HepG2 (cell line): ENCODE results near the gene HDGFL2. TPM values are rescaled to one million over a fixed set of nuclear protein-coding genes. Genes with fewer than 3 reads are reported as not detected.
A peak's percentile ranks its signal among the peaks of the same experiment; 100 is the strongest.

ENCODE experiments used
- AHR ChIP-seq: IDR thresholded peaks from 2 replicates; pipeline ENCODE4 v1.6.1; 2018; ENCODE audit warnings: missing genetic modification reagents, missing compliant biosample characterization
- CENPX ChIP-seq: sonication (generic); formaldehyde crosslinking; IDR thresholded peaks from 2 replicates; pipeline ENCODE4 v1.9.0; 2021; ENCODE audit warnings: mild to moderate bottlenecking, missing genetic modification reagents, moderate library complexity
- CSRNP1 ChIP-seq: sonication (generic); formaldehyde crosslinking; IDR thresholded peaks from 2 replicates; pipeline ENCODE4 v1.8.1; 2023; ENCODE audit warnings: mild to moderate bottlenecking, missing genetic modification reagents
- E2F2 ChIP-seq: sonication (generic); formaldehyde crosslinking; IDR thresholded peaks from 2 replicates; pipeline ENCODE4 v1.4.0; 2020; ENCODE audit warnings: missing genetic modification reagents, borderline replicate concordance
- EEA1 ChIP-seq: sonication (generic); formaldehyde crosslinking; IDR thresholded peaks from 2 replicates; pipeline ENCODE4 v1.5.1; 2020; ENCODE audit warnings: mild to moderate bottlenecking, missing genetic modification reagents, borderline replicate concordance
- GTF2F1 ChIP-seq: fragments of 150-350 bp; IDR thresholded peaks from 2 replicates; pipeline ENCODE4 v1.6.1; 2014; ENCODE audit warnings: low read length
- KAT2B ChIP-seq: fragments of 150-350 bp; IDR thresholded peaks from 2 replicates; pipeline ENCODE4 v1.6.1; 2014; ENCODE audit warnings: low read depth, low read length, borderline replicate concordance
- MAF1 ChIP-seq: sonication (generic); formaldehyde crosslinking; IDR thresholded peaks from 2 replicates; pipeline ENCODE4 v1.5.0; 2020; ENCODE audit warnings: missing genetic modification reagents, borderline replicate concordance
- NCOA1 ChIP-seq: sonication (generic); formaldehyde crosslinking; IDR thresholded peaks from 2 replicates; pipeline ENCODE4 v1.9.0; 2021; ENCODE audit warnings: missing genetic modification reagents
- NFRKB ChIP-seq: fragments of 450-650 bp; IDR thresholded peaks from 2 replicates; pipeline ENCODE4 v1.6.1; 2017
- NR3C1 ChIP-seq: sonication (generic); formaldehyde crosslinking; IDR thresholded peaks from 2 replicates; pipeline ENCODE4 v1.4.0; 2020; ENCODE audit warnings: missing genetic modification reagents
- RBM39 ChIP-seq: fragments of 200-400 bp; formaldehyde crosslinking; IDR thresholded peaks from one replicate; pipeline ENCODE4 v1.6.1; 2018; ENCODE audit warnings: antibody characterized with exemption, mild to moderate bottlenecking, low read depth, low read length; ENCODE audit not compliant: poor library complexity, severe bottlenecking
- SPEN ChIP-seq: sonication (generic); formaldehyde crosslinking; IDR thresholded peaks from 2 replicates; pipeline ENCODE4 v1.5.1; 2020; ENCODE audit warnings: low read depth, mild to moderate bottlenecking, missing genetic modification reagents
- TAF15 ChIP-seq: fragments of 200-400 bp; formaldehyde crosslinking; IDR thresholded peaks from one replicate; pipeline ENCODE4 v1.6.1; 2018; ENCODE audit warnings: mild to moderate bottlenecking, low read depth, low read length; ENCODE audit not compliant: poor library complexity, severe bottlenecking
- THAP11 ChIP-seq: IDR thresholded peaks from 2 replicates; pipeline ENCODE4 v1.6.1; 2016; ENCODE audit warnings: missing biosample characterization, missing genetic modification reagents
- XRCC5 ChIP-seq: fragments of 200-400 bp; formaldehyde crosslinking; optimal IDR thresholded peaks from 2 replicates; pipeline ENCODE3; 2017; ENCODE audit warnings: mild to moderate bottlenecking, low read length
- ZBTB37 ChIP-seq: sonication (generic); formaldehyde crosslinking; IDR thresholded peaks from 2 replicates; pipeline ENCODE4 v1.4.0; 2020; ENCODE audit warnings: mild to moderate bottlenecking, missing genetic modification reagents
- ZBTB43 ChIP-seq: sonication (generic); formaldehyde crosslinking; conservative IDR thresholded peaks from 2 replicates; pipeline ENCODE4 v1.4.0; 2020; ENCODE audit warnings: missing genetic modification reagents
- ZFAT ChIP-seq: sonication (generic); formaldehyde crosslinking; conservative IDR thresholded peaks from 2 replicates; pipeline ENCODE4 v1.8.1; 2023; ENCODE audit warnings: missing genetic modification reagents, inconsistent platforms
- ZFX ChIP-seq: sonication (generic); formaldehyde crosslinking; IDR thresholded peaks from 2 replicates; pipeline ENCODE4 v1.4.0; 2020; ENCODE audit warnings: mild to moderate bottlenecking, low read depth, missing genetic modification reagents, moderate library complexity
- ZNF225 ChIP-seq: sonication (generic); formaldehyde crosslinking; IDR thresholded peaks from 2 replicates; pipeline ENCODE4 v1.4.0; 2020; ENCODE audit warnings: mild to moderate bottlenecking, missing genetic modification reagents
- ZNF256 ChIP-seq: sonication (generic); formaldehyde crosslinking; conservative IDR thresholded peaks from 2 replicates; pipeline ENCODE4 v1.4.0; 2020; ENCODE audit warnings: missing genetic modification reagents
- ZNF451 ChIP-seq: sonication (generic); formaldehyde crosslinking; IDR thresholded peaks from 2 replicates; pipeline ENCODE4 v1.5.0; 2020; ENCODE audit warnings: mild to moderate bottlenecking, missing genetic modification reagents
- ZNF543 ChIP-seq: sonication (generic); formaldehyde crosslinking; IDR thresholded peaks from 2 replicates; pipeline ENCODE4 v1.4.0; 2020; ENCODE audit warnings: mild to moderate bottlenecking, missing genetic modification reagents
- ZNF589 ChIP-seq: sonication (generic); formaldehyde crosslinking; conservative IDR thresholded peaks from 2 replicates; pipeline ENCODE4 v1.8.0; 2022; ENCODE audit warnings: mild to moderate bottlenecking, moderate library complexity, missing genetic modification reagents
- ZNF713 ChIP-seq: sonication (generic); formaldehyde crosslinking; IDR thresholded peaks from 2 replicates; pipeline ENCODE4 v1.4.0; 2020; ENCODE audit warnings: mild to moderate bottlenecking, missing genetic modification reagents
- ZNF766 ChIP-seq: sonication (generic); formaldehyde crosslinking; IDR thresholded peaks from 2 replicates; pipeline ENCODE4 v1.5.0; 2020; ENCODE audit warnings: missing genetic modification reagents, borderline replicate concordance
- polyA plus RNA-seq, 8 experiments: library from polyadenylated mRNA; depleted of rRNA in 3 of 8; stranded (reverse) in 7 of 8; unstranded in 1 of 8; fragments of >200 nt; fragmentation: Illumina TruSeq in 4 of 8; extraction: Trizol in 4 of 8; gene quantifications; 2 replicates each; pipeline versions ENCODE4 v1.2.1 to v1.2.3, GENCODE V29; 2011 to 2016; ENCODE audit warnings: low read depth in 4 of 8, missing spikeins in 1 of 8, mixed read lengths in 1 of 8; ENCODE audit not compliant: insufficient read depth in 1 of 8
- total RNA-seq, 5 experiments: library from RNA; depleted of rRNA; stranded (reverse); fragments of >200 nt; fragmentation: Illumina TruSeq; extraction: Trizol; gene quantifications; 2 replicates each; pipeline ENCODE4 v1.2.3, GENCODE V29; 2016; ENCODE audit warnings: low read depth in 1 of 5

HDGFL2 gene
- total and polyA plus RNA-seq, 2 of the 13 experiments (the other 11 are each of a cell fraction or from before 2014, with no cell fraction given) = 20.0 to 51.1 TPM

GRCh38 chr19:4534836-4535658, 63.0 kb downstream of the HDGFL2 start, which contains the start of gene PLIN5 (continued):
- TF ChIP-seq EEA1 (CRISPR knock-in tag) = no peak
- no peak for TF ChIP-seq THAP11 (CRISPR knock-in tag)
- no peak for TF ChIP-seq ZNF225 (CRISPR knock-in tag)
- TF ChIP-seq XRCC5 = no peak
- no peak for TF ChIP-seq CENPX (CRISPR knock-in tag)
- TF ChIP-seq ZBTB43 (CRISPR knock-in tag) = no peak
- TF ChIP-seq NFRKB = no peak
- no peak for TF ChIP-seq GTF2F1
- TF ChIP-seq ZNF256 (CRISPR knock-in tag) = no peak
- TF ChIP-seq ZFAT = no peak
- no peak for TF ChIP-seq SPEN
- no peak for TF ChIP-seq KAT2B
- no peak for TF ChIP-seq ZNF589
- no peak for TF ChIP-seq MAF1 (CRISPR knock-in tag)
- TF ChIP-seq ZNF766 (CRISPR knock-in tag) = no peak
- no peak for TF ChIP-seq ZBTB37 (CRISPR knock-in tag)
- no peak for TF ChIP-seq NR3C1 (CRISPR knock-in tag)
- TF ChIP-seq ZNF543 (CRISPR knock-in tag) = no peak
- peak; percentile 49; the same call in 1 of the 2 replicates for TF ChIP-seq CSRNP1 (CRISPR knock-in tag)
- no peak for TF ChIP-seq ZNF713 (CRISPR knock-in tag)
- TF ChIP-seq TAF15 = no peak
- TF ChIP-seq ZFX = peak; percentile 54
- no peak for TF ChIP-seq ZNF451 (CRISPR knock-in tag)
- peak; percentile 69 for TF ChIP-seq RBM39
- no peak for TF ChIP-seq AHR (CRISPR knock-in tag)
- no peak for TF ChIP-seq NCOA1 (CRISPR knock-in tag)
- TF ChIP-seq E2F2 (CRISPR knock-in tag) = no peak
